OCI-LY7 (cell line): ENCODE results near the gene KCNQ1.

Experiments used
- CTCF ChIP-seq: fragments of 200-600 bp; sonication (generic); conservative IDR thresholded peaks from 2 replicates; pipeline ENCODE4 v1.5.1; 2014; ENCODE audit warnings: mild to moderate bottlenecking, antibody characterized with exemption, low read length, moderate library complexity, mixed read lengths
- EZH2phosphoT487 ChIP-seq: fragments of 200-600 bp; sonication (generic); IDR thresholded peaks from 2 replicates; pipeline ENCODE4 v1.6.1; 2018; ENCODE audit warnings: low read depth, borderline replicate concordance, mild to moderate bottlenecking, mixed run types, antibody characterized with exemption, low read length, moderate library complexity, mixed read lengths

GRCh38 chr11:2770761-2771301 lies 326.0 kb downstream of the KCNQ1 start:
- TF ChIP-seq CTCF, result no peak
- TF ChIP-seq EZH2phosphoT487, result no peak
